Measurements from ENCODE around the gene TMEM184B. TPM values are rescaled to one million over a fixed set of nuclear protein-coding genes. Genes with fewer than 3 reads are reported as not detected.

The TMEM184B gene
- total and polyA plus RNA-seq, 2 of the 8 experiments (the other 6 are each of a cell fraction or from before 2014, with no cell fraction given) = 41.6 to 81.0 TPM

DNA sequence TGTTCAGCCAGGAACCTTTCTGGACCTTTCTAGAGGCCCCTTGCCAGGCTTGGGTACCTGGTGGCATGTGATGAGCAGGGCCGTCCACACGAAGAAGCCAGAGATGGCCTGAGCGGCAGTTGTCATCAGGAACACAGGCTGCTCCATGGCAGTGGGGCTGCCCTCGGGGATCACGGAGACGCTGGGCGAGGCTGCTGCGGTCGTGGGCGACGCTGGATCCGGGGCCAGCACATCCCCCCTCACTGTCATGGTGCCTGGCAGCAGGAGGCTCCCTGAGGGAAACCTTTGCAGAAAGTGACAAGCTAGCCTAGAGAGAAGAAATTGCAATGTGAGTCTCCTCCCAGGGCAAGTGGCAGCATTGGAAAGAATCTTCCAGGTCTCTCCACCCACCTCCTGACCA, 25.1 kb downstream of the TMEM184B start:
- Histone ChIP-seq H2BK120ac (replicated peaks; ENCODE audit: low read depth, low read length) (no peak overlapping the region), H3K18ac (ENCODE audit: extremely low read depth, low read length) (no peak overlapping the region), H3K4me1 (replicated peaks in 1 of 4; ENCODE audit: control insufficient read depth in 3 of 4, insufficient read depth in 4 of 4, low read length in 3 of 4) (peaks cover 0 to 3% (median 0%) of the 10 kb centered on the region in 4 experiments; a peak in 2 of 7 replicates), H2AFZ (ENCODE audit: low read length) (no peak overlapping the region), H3K27me3 (replicated peaks in 1 of 4; ENCODE audit: control insufficient read depth in 3 of 4, extremely low read depth in 1 of 4, insufficient read depth in 3 of 4, low read length in 3 of 4) (no peaks in the 10 kb centered on the region), H3K23me2 (ENCODE audit: low read depth, low read length) (no peaks in the 10 kb centered on the region), H3K4me2 (ENCODE audit: insufficient read depth in 1 of 2, low read depth in 2 of 2, low read length in 2 of 2) (no peak overlapping the region), H4K5ac (ENCODE audit: insufficient read length, low read depth, low read length) (no peak overlapping the region), H3K23ac (ENCODE audit: insufficient read length) (no peak overlapping the region), H3K14ac (ENCODE audit: insufficient read length) (no peak overlapping the region), H3K79me2 (ENCODE audit: control insufficient read depth in 1 of 2, insufficient read depth in 2 of 2, low read length in 2 of 2) (peaks cover 3 to 34% of the 10 kb centered on the region in 2 experiments; a peak in 2 of 4 replicates), H3K9me3 (ENCODE audit: insufficient read depth in 2 of 2, low read depth in 1 of 2, low read length in 1 of 2) (no peaks in the 10 kb centered on the region), H3K56ac (replicated peaks; ENCODE audit: insufficient read length, low read depth, low read length) (no peak overlapping the region), H3K4me3 (ENCODE audit: extremely low read depth in 1 of 4, insufficient read depth in 2 of 4, low read depth in 3 of 4, low read length in 4 of 4) (no peak overlapping the region), H2BK20ac (ENCODE audit: low read length) (no peak overlapping the region), H2BK5ac (ENCODE audit: low read depth, low read length) (no peak overlapping the region), H3K36me3 (ENCODE audit: control insufficient read depth in 2 of 4, insufficient read depth in 4 of 4, low read length in 3 of 4) (peaks cover 7 to 15% (median 13%) of the 10 kb centered on the region in 4 experiments), H2BK15ac (ENCODE audit: low read length) (no peak overlapping the region), H3K27ac (ENCODE audit: low read depth, low read length) (no peak overlapping the region), H4K91ac (replicated peaks; ENCODE audit: insufficient read length, low read length) (no peak overlapping the region), H3K4ac (replicated peaks; ENCODE audit: insufficient read length, low read depth, low read length) (no peak overlapping the region), H3K9ac (replicated peaks in 1 of 4; ENCODE audit: extremely low read depth in 1 of 4, low read depth in 3 of 4, low read length in 3 of 4) (no peak overlapping the region), H4K20me1 (replicated peaks in 1 of 2; ENCODE audit: control insufficient read depth in 1 of 2, insufficient read depth in 2 of 2, low read length in 2 of 2) (peaks cover 6 to 17% of the 10 kb centered on the region in 2 experiments), H2BK12ac (ENCODE audit: low read depth, low read length) (no peak overlapping the region), H3K79me1 (ENCODE audit: low read depth, low read length) (peaks cover 12% of the 10 kb centered on the region), H2AK5ac (ENCODE audit: low read depth, low read length) (no peak overlapping the region), H4K8ac (ENCODE audit: extremely low read depth, insufficient read depth, low read length) (no peak overlapping the region)
- FAIRE-seq (no peak), DNase-seq (ENCODE audit: low read depth in 1 of 2, low spot score in 2 of 2) (no peak)
- ChIA-PET CTCF (ENCODE audit: partially characterized antibody) (interaction anchor here (0.6 kb wide), 1 partner anchor 406 kb away, joined by 3 read pairs; no protein-coding TSS in a partner anchor), POLR2A (ENCODE audit: partially characterized antibody) (no interaction called here)
- 95% methylated on average over 12 of the region's 12 CpGs; no CpG with 5 or more reads in 1 of the 2 experiments for WGBS, 2 experiments (ENCODE audit: extremely low coverage in 1 of 2, insufficient coverage in 1 of 2, insufficient read length in 1 of 2, insufficient replicate concordance in 2 of 2, low coverage in 1 of 2, low lambda C conversion rate in 2 of 2, missing lambda C conversion rate in 1 of 2)
- no peak for TF ChIP-seq HDAC6 (IDR thresholded peaks at IDR 0.05; ENCODE audit: low read depth, low read length)
- no peak for TF ChIP-seq EP300 (IDR thresholded peaks at IDR 0.05; ENCODE audit: borderline replicate concordance in 1 of 2, low read depth in 2 of 2, low read length in 2 of 2)
- no peak for TF ChIP-seq SP1 (IDR thresholded peaks at IDR 0.05; ENCODE audit: low read depth, low read length)
- TF ChIP-seq JUND (IDR thresholded peaks at IDR 0.05; ENCODE audit: low read length) = no peak
- no peak for TF ChIP-seq POLR2A (IDR thresholded peaks at IDR 0.05; ENCODE audit: control extremely low read depth in 1 of 2, low read depth in 2 of 2, low read length in 2 of 2)
- TF ChIP-seq GTF2F1 (IDR thresholded peaks at IDR 0.05; ENCODE audit: borderline replicate concordance, low read depth, low read length) = no peak
- TF ChIP-seq, protein P1, sequence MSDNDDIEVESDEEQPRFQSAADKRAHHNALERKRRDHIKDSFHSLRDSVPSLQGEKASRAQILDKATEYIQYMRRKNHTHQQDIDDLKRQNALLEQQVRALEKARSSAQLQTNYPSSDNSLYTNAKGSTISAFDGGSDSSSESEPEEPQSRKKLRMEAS (IDR thresholded peaks at IDR 0.05) = no peak
- no peak for TF ChIP-seq ZNF274 (IDR thresholded peaks at IDR 0.05; ENCODE audit: borderline replicate concordance, extremely low read depth, low read length)
- no peak for TF ChIP-seq SAP30 (IDR thresholded peaks at IDR 0.05; ENCODE audit: insufficient read depth, insufficient replicate concordance, low read length)
- TF ChIP-seq SP2 (IDR thresholded peaks at IDR 0.05; ENCODE audit: low read length) = no peak
- TF ChIP-seq TAF7 (optimal IDR thresholded peaks at IDR 0.05; ENCODE audit: borderline replicate concordance, low read depth, low read length) = no peak
- no peak for TF ChIP-seq TEAD4 (IDR thresholded peaks at IDR 0.05; ENCODE audit: low read depth, low read length)
- no peak for TF ChIP-seq MAFK (IDR thresholded peaks at IDR 0.05; ENCODE audit: low read depth, low read length)
